GM12801 (cell line): ENCODE data around the gene FBXO21.

Experiments used
- TF ChIP-seq, protein P1 (sequence below): IDR thresholded peaks from one replicate; pipeline ENCODE4 v1.5.1; 2011; ENCODE audit warnings: control low read depth; ENCODE audit not compliant: insufficient read length; ENCODE audit errors: extremely low read depth

Gene FBXO21

DNA sequence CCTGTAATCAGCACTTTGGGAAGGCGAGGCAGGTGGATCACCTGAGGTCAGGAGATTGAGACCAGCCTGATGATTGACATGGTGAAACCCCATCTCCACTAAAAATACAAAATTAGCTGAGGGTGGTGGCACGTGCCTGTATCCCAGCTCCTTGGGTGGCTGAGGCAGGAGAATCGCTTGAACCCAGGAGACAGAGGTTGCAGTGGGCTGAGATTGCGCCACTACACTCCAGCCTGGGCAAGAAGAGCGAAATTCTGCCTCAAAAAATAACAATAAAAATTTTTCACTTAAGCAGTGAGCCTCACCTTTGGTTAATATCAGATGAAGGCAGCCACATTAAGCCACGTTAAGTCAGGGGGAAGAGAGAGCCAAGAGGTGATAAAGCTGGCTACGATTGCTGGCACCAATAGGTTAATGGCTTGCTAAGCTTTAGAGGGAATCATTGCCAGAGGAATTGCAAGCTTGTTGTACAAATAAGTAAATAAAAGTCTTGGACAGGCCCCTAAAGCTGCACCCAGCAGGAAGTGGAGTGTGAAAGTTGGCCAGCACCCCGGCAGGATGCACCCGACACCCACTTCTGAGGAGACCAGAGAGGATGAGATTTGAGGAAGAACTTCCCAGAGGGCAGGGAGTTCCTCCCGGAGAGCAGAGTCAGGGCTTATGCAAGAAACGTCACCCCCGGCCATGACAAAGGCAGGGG lies 49.7 kb downstream of the FBXO21 start:
- TF ChIP-seq, protein P1, sequence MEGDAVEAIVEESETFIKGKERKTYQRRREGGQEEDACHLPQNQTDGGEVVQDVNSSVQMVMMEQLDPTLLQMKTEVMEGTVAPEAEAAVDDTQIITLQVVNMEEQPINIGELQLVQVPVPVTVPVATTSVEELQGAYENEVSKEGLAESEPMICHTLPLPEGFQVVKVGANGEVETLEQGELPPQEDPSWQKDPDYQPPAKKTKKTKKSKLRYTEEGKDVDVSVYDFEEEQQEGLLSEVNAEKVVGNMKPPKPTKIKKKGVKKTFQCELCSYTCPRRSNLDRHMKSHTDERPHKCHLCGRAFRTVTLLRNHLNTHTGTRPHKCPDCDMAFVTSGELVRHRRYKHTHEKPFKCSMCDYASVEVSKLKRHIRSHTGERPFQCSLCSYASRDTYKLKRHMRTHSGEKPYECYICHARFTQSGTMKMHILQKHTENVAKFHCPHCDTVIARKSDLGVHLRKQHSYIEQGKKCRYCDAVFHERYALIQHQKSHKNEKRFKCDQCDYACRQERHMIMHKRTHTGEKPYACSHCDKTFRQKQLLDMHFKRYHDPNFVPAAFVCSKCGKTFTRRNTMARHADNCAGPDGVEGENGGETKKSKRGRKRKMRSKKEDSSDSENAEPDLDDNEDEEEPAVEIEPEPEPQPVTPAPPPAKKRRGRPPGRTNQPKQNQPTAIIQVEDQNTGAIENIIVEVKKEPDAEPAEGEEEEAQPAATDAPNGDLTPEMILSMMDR = no peak

DNA sequence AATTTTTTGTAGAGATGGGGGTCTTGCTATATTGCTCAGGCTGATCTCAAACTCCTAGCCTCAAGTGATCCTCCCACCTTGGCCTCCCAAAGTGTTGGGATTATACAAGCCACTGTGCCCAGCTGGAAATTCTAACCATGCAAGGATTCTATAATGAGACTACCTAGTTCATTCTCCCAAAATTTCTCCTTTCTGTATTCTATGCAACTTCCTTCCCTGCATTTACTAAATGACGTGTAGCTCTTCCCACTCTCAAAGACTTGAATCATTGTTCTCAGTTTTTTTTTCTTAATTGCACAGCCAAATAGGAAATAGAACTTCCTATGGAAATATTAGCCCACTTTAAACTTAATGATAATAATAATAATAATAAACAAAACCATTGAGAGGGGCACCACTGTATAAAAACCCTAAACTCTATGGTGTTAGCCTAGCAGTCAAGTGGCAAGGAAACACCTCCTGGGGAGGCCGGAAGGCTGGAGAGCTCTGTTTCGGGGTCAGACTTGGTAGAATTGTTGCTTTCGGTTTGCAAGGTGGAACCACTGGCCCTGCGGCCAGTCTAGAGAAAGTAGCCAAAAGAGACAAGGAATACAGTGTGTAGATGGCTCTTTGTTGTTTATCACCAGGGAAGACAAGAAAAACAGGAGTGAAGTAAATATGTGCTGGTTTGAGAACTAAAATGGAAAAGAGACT lies 51.1 kb downstream of the FBXO21 start:
- TF ChIP-seq, protein P1 = no peak

DNA sequence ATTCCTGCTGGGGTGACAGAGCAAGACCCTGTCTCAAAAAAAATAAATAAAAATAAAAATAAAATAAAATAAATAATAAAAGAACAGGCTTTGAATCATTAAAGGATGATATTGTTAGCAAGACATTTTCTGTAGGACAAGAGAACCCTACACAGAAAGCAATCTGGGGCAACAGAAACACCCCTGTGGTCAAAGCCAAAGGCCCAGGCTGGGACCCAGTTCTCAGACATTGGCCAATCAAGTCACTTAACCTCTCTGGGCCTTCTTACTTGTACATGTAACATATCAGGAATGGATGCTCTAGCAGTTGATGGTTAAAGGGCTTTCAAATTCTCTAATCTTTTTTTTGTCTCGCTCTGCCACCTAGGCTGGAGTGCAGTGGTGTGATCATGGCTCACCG lies 55.5 kb downstream of the FBXO21 start:
- TF ChIP-seq, protein P1 = no peak

DNA sequence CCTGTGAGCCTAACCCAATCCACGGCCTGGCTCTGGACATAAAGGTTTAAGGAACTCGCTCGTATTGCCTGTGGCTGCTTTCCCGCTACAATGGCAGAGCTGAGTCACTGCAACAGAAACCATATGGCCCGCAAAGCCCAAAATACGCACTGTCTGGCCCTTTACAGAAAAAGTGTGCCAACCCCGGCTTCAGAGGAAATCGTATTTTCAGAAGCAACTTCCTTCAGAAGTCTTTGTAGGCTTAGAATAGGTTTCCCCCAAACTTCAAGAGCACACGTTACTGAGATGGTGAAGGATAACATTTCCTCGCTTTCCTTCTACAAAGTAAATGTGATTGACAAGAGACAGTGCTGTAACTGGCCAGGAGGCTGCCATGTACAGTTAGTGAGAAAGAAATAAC lies 56.2 kb downstream of the FBXO21 start:
- TF ChIP-seq, protein P1 = no peak

DNA sequence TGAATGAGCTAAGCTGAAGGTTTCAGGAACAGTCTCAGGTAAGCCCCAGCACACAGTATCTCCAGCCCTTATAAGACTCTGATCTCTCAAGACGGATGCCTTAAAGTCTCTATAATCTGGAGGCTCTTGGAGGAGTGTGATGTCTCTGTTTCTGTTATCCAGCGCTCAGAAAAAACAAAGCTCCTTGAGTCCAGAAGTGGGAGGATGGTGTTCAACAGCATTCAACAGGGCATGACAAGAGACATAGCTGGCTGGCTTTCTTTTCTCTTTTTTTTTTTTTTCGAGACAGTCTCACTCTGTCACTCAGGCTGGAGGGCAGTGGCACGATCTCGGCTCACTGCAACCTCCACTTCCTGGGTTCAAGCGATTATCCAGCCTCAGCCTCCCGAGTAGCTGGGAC lies 59.5 kb downstream of the FBXO21 start:
- TF ChIP-seq, protein P1 = no peak

DNA sequence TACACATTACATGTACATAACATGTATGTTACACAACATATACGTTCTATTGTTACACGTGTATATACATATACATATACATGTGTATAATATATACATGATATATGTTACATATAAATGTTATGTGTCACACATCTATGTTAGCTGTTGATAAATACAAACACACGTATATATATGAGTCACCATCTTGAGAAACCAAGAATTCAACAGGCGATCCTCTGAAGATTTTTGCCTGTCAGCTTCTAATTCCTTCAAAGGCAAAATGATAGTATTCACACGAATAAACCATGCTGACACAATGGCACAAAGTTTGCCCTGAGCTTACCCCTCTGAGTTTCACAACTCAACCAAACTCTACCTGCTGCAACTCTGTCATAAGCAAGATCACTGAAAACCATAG lies 60.9 kb downstream of the FBXO21 start:
- TF ChIP-seq, protein P1 = no peak

DNA sequence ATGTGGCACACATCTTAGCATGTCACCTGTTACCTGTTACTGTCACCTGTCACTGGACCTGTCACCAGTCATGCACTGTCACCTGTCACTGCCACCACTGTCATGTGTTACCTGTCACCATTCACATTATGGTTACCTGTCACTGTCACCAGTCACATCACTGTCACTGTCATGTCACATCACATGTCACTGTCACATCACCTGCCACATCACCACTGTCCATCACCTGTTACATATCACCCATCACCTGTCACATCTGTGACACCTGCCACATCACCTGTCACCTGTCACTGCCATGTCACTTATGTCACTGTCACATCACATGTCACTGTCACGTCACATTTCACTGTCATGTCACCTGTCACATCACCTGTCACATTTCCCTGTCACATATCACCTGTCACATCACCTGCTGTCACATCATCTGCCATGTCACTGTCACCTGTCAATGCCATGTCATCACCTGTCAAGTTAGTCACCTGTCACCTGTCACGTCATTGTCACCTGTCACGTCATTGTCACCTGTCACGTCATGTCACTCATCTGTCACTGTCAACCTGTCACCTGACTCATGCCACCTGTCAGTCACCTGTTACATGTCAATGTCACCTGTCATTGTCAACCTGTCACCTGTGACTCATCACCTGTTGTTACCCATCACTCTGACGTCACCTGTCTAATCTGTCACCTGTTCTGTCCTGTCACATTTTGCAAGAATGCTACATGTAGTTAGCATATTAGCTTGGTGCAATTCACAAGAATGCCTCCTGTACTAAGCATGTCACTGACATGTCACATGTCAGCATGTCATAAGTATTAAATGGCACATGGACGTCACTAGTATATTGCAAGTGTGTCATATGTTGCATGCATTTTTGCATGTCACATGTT lies 62.1 kb downstream of the FBXO21 start:
- TF ChIP-seq, protein P1 = no peak
